ENCODE results near the gene HTT. TPM values are rescaled to one million over a fixed set of nuclear protein-coding genes. Genes with fewer than 3 reads are reported as not detected.

HTT gene
- 12.2 and 17.0 TPM in 2 replicates for total RNA-seq (2014; rRNA removed; shearing (Covaris generic))

DNA sequence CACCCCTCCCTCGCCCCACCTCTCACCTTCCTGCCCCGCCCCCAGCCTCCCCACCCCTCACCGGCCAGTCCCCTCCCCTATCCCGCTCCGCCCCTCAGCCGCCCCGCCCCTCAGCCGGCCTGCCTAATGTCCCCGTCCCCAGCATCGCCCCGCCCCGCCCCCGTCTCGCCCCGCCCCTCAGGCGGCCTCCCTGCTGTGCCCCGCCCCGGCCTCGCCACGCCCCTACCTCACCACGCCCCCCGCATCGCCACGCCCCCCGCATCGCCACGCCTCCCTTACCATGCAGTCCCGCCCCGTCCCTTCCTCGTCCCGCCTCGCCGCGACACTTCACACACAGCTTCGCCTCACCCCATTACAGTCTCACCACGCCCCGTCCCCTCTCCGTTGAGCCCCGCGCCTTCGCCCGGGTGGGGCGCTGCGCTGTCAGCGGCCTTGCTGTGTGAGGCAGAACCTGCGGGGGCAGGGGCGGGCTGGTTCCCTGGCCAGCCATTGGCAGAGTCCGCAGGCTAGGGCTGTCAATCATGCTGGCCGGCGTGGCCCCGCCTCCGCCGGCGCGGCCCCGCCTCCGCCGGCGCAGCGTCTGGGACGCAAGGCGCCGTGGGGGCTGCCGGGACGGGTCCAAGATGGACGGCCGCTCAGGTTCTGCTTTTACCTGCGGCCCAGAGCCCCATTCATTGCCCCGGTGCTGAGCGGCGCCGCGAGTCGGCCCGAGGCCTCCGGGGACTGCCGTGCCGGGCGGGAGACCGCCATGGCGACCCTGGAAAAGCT, at the start of gene HTT, which contains the start of gene HTT-AS:
Gene HTT (plus strand): TSS at position 604 of the 768 bp plus-strand sequence. CDS start 145 bp downstream, at position 749.
Gene HTT-AS (minus strand): TSS at position 461 of the 768 bp plus-strand sequence.
- DNase-seq (ENCODE audit: low spot score) = peak; percentile 76

DNA sequence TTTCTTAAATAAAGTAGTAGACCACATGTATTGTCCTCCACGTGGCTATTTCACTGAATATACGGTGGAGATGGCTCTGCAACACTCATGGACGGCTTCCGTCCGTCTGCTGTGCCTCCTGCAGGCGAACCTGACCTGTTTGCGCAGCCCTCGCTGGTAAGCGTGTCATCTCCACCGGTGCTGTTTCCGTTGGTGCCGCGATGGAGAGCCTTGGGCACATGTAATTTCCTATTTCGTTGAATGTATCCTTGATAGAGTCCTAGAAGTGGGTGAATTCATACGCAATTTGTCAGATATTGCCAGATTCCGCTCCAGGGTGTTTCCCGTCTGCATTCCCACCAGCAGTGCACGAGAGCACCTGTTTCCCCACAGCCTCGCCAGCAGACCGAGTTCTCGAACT, 48.6 kb upstream of the HTT start:
- no peak for DNase-seq (ENCODE audit: low spot score)

DNA sequence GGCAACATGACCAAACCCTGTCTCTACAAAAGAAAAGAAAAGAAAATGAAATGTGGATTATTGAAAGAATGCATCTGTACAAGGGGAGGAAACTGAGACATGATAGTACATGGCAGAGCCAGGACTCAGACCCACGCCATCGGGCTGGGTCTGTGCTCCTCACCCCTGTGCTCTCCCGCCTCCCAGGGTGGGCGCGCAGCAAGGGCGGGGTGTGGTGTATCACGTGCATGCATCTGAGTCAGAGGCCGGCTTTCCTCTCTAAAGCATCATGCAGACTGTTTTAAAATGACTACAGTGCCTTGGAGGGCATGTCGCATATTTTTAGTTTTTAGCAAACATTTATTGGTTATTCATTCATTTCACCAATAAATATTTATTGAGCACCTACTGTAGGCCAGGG, 47.9 kb upstream of the HTT start:
- no peak for DNase-seq (ENCODE audit: low spot score)

DNA sequence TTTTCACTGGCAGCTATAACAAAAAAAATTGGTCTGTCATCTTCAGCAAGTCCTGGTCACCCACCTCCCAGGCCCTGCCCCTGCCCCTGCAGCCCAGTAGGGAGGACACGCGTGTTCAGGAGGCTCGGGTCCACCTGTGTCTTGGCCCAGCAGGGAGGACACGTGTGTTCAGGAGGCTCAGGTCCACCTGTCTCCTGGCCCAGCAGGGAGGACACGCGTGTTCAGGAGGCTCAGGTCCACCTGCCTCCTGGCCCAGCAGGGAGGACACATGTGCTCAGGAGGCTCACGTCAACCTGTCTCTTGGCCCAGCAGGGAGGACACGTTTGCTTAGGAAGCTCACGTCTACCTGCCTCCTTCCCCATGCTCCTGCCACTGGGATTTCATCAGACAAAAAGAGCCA, 45.0 kb upstream of the HTT start:
- DNase-seq (ENCODE audit: low spot score) = no peak

DNA sequence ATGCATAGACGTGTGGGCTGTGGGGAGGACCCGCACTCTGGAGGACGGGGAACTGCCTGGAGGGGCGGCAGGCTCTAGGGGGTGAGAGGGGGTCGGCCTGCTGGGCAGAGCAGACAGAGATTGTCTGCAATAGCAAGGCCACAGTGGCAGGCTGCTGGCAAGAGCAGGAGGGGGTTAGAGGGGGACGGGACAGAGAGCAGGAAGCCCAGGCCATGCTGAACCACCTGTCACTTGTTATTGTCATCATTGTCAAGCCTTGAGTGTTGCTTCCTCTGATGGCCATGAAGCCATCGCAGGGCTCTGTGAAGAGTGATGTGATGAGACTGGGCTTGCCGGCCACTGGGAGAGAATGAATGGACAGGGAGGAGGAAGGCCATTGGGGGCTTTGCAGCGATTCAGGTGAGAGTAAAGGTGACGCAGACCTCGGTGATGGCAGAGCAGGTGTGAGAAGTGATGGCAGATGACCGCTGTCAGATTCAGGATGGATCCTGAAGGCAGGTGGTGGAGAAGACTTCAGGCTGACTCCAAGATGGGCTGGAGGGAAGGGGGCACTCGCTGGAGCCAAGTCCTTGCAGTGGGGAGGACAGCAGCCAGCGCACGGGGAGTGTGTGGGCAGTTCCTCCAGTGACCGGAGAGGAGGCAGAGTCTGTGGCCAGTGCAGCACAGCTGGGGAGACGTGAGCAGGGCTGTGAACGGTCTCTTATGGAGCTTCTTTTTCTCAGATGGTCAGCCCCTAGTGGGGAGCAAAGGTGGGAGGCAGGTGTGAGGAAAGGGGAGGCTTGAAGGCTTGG, 43.7 kb upstream of the HTT start:
- no peak for DNase-seq (ENCODE audit: low spot score)

DNA sequence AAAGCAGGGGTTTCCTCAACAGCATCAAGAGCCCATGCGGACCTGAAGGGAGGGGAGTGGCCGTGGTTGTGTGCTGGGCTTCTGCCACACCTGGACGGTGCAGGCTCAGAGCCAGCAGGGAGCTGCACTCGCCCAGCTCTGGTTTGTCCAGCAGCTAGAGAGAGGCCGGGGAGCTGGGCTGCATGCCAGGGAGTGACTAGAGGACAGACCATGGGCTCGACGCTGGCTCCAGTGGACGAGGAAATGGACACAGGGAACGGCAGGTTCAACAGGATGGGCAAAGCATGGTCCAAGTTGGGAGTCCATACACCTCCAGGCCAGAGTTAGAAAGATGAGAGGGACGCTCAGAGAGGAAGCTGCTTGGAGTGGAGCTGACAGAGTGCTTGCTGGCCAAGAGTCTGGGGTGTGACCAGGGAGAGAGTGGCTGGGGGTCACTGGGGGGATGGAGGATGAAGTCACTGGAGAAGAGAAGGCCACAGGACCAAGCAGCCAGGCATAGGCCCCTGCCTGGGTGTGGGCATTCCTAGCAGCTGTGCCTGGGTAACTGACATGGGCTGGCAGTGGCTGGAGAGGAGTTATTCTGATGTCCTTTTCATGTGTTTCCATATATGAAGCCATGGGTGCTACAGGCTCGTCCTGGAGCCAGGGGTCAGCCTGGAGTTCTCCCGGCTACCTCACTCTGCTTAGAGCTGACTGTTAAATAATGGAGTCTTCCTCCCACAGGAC, 43.0 kb upstream of the HTT start:
- DNase-seq (ENCODE audit: low spot score) = no peak

DNA sequence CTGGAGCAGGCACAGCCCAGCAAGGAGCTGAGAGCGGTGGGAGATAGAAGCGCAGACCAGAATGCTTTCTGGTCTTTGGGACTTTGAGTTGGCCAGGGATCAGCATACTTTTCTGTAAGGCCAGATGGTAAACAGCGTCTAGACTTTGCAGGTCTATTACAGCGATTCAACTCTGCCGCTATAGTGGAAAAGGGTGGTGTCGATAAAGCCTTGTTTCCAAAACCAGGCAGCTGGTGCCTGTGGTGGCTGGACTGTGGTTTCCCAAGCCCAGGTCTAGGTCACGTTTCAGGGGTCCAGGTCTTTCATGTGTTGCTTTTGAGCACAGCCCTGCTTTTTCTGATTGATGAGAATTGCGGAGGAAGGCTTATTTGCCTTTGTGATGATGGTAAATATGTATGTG, 40.2 kb upstream of the HTT start:
- DNase-seq (ENCODE audit: low spot score) = no peak

DNA sequence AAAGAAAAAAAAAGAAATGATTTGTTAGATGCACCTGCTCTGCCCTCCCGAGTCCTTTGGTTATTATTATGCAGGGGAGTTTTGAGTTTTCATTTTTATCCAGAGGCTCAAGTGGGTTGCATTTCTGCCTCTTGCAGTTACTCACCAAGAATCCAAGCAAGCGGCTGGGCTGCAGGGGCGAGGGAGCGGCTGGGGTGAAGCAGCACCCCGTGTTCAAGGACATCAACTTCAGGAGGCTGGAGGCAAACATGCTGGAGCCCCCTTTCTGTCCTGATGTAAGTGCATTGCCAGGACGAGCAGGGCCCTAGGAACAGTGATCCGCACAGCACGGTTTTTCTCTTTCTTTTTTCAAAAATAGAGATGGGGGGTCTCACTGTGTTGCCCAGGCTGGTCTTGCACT, 39.2 kb upstream of the HTT start:
- no peak for DNase-seq (ENCODE audit: low spot score)

DNA sequence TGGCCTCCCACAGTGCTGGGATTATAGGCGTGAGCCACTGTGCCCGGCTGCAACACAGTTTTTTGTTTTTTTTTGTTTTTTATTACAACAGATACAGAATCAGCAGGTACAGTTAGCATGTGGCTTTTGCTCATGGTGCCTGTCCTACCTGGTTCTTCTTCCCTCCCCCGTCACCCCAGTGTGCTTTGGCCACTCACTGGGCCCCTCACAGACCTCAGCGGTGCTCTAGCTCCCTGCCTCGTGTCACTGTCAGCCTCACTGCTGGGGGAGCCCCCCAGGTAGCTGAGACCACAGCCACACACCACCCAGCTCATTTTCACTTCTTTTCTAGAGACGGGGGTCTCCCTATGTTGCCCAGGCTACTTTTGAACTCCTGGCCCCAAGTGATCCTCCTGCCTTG, 38.8 kb upstream of the HTT start:
- no peak for DNase-seq (ENCODE audit: low spot score)

DNA sequence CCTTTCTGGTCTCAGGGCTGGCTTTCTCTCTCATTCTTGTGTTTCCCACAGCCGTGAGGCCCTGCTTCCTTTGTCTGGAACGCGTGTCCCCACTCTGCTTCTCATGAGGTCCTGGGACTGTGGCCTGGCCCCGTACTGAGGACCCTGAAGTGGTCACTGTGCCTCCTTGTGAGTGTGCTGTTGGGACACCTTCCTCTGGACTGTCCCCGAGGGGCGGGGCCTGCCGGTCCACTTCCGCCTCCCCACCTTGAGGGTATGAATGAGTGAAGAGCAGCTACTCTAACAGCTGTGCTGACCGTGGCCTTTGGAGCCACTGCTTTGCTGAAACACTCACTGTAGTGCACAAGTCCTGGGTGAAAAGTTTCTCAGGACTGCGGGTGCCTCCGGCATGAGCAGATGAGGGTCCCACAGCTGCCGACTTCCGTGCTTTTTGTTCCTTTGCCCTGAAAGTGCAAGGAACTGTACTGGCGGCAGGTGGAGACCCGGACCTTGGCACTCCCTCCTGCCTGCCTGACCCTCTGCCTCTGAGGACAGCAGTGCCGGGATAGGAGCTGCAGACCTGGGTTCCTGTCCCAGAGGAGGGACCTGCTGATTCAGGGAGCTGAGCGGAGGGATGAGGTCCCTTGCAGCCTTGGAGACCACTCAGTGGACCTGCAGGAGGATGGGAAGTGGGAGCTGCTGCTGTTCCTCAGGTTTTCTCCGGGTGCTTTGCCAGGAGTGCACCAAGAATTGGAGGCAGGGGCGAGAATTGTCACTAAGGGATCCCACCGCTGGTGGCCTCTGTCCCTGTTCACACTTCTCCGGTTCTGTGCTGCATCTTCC, 38.1 kb upstream of the HTT start:
- no peak for DNase-seq (ENCODE audit: low spot score)

DNA sequence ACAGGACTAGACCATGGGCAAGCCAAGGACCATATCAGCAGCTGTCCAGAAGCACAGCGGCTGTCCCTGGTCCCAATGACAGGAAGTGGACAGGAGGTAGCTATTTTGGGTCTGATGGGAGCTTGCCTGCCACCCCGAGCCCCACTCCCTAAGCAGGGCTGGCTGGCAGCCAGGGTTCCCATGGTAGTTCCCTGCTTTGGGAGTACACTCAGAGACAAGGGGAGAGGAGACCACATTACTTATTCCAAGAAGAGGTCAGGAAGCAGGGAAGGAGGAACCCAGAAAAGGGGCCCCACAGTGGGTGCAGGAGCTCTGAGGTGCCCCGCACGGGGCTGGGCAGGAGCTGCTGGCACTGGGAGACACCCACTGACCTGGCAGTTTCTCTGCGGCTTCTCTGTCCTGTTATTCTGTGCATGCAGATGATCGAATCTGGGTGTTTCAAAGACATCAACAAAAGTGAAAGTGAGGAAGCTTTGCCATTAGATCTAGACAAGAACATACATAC, 36.5 kb upstream of the HTT start:
- DNase-seq (ENCODE audit: low spot score) = no peak

DNA sequence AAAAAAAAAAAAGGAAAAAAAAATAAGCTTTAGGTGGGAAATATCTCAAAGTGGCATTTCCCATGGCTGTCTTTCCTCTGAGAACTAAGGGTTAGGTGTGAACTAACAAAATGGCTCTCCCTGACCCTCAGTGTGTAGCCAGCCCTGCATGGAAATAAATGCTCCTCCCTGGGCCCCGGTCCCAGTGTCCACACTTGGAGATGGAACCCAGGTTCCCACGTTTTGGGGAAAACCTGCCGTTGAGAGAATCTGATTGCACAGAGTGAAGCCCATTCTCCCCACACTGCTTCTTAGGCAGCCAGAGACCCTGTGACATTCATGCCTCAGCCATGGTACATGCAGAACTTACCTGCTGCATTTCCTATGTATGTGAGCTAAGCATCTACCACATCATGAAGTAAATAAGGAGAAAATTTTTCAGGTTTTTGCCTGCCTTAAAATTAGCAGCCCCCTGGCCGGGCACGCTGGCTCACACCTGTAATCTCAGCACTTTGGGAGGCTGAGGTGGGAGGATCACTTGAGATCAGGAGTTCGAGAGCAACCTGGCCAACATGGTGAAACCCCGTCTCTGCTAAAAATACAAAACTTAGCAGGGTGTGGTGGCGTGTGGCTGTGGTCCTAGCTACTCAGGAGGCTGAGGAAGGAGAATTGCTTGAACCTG, 34.6 kb upstream of the HTT start:
- no peak for DNase-seq (ENCODE audit: low spot score)

DNA sequence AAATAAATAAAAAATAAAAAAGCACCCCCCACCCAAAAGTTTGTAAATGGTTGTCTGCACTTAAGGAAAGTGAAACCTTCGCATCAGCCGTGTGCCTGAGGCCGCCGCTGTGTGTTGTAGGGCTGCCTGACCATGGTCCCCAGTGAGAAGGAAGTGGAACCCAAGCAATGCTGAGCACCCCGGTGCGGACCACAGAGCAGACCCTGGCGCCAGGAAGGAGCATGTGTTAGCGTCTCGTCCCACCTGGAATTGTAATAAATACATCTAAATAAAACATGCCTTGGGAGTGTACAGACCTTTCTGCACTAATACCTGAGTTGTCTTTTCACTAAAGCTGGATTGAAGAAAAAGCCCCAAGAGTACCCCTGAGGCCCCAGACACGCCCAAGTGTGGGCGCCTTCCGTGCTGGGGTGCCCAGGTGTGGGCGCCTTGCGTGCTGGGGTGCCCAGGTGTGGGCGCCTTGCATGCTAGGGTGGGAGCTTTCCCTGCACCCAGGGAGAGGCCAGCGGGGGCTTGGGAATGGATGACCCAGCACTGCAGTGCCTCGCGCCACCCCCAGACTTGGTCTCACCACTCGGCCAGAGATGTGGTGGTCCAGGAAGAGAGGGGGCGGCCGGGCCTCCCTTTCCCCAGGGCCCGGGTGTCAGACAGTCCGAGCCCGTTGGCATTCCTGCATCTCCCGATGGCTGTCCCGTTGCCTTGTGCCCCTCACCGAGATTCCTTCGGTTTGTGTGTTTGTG, 33.9 kb upstream of the HTT start:
- DNase-seq (ENCODE audit: low spot score) = no peak

DNA sequence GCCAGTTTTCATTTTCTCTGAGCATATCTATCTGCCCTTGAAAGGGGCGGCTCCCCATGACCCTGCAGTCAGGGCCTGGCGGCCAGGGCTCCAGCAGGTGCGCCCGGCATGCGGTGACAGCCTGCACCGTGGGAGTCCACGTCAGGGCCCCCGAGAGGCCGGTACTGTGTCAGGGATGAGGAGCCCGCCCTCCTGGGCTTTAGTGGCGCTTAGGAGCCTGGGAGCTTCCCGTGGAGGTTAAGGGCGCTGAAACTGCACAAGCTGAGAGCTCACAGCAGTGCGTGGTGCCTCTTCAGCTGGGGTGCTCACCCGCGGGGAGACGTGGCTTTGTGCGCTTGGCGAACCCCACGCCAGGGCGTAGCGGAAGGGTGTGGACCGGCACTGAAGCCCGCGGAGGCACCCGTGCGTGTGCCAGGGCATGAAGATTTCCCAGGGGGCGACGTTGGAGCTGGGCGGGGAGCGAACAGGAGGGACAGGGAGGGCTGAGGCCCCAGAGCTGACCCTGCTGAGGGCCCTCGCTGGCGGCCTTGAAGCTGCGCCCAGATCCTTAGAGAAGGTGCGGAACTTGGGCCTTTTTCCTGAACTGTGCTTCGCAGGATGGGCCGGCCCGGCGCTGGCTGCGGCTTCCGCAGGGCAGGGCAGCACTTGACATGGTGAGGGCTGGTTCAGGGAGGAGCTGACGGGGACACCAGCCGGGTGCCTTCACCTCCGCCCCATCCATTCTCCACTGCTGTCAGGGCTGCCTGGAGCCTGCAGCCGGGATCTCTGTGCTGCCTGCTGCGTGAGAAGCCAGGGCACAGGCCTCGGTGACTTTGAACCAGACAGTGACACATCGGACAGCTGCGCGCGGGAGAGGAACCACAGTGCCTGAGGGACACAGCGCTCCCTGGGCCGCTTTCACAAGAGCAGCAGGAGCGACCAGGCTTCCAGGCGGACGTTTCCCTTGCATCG, 33.0 kb upstream of the HTT start:
- DNase-seq (ENCODE audit: low spot score) = no peak

DNA sequence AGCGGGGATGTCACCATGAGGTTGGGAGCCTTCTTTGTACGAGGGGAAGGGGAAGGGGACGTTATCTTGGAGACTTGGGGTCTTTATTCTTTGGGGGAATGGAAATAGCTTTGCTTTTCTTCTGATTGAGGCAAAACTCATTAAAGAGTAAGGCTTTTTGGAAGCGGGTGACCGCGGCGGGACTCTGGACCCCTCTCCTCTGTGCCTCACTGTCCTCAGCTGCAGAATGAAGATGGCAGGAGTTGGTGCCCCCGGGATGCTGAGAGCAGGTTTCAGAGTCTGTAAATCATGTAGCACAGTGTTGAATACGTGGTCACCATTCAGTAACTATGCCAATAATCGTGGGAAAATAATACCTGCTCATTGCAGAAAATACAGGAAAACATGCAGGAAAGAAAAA, 32.3 kb upstream of the HTT start:
- no peak for DNase-seq (ENCODE audit: low spot score)

DNA sequence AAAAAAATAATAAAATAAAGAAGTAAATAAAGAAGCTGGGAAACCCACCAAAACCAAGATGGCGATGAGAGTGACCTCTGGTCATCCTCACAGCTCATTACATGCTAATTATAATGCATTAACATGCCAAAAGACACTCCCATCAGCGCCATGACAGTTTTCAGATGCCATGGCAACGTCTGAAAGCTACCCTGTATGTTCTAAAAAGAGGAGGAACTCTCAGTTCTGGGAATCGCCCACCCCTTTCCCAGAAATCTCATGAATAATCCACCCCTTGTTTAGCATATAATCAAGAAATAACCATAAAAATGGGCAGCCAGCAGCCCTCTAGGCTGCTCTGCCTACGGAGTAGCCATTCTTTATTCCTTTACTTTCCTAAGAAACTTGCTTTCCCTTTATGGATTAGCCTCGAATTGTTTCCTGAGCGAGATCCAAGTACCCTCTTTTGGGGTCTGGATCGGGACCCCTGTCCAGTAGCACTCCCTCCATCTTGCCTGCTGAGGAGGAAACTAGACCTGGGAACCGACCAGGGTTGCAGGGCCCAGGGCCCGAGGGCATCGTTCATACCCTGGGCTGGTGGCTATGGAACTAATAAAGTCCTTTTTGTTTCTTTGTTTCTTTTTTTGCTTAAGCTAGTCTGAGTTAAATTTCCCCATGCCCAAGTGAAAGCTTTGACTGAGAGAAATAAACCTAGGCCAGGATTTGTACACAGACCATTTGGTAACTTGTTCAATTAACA, 31.0 kb upstream of the HTT start:
- no peak for DNase-seq (ENCODE audit: low spot score)

DNA sequence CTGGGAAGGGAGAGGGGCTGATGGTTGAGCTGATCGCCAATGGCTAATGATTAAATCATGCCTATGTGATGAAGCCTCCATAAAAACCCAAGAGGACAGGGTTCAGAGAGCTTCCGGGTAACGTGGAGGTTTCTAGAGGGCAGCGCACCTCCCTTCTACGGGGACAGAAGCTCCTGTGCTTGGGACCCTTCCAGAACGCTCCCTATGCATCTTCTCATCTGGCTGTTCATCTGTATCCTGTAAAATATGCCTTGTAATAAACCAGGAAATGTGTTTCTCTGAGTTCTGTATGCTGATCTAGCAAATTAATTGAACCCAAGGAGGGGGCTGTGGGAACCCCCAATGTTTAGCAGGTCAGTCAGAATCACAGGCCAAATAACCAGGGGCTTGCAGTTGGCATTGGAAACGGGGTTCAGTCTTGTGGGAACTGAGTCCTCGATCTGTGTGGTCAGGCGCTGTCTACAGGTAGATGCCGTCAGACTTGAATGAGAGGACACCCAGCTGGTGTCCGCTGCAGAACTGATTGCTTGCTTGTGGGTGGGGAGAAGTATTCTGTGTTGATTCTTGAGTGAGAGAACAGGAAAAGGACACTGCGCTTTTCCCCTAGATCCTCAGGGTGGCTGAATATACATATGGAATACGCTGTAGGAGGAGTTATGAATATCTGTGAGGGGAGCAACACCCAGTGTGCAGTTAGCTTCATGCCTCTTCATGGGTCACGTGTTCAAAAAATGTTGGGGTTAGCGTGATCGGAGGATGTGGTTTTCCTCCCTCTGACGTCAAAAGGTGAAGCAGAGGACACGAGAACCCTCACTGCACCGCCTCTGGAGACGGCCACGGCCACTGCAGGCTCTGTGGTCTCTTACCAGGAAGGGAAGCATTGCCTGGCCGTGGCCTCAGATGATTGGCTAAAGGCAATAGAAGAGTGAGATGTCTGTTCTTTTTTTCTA, 29.3 kb upstream of the HTT start:
- peak; percentile 43 for DNase-seq (ENCODE audit: low spot score)
